HG03558 (cell line): ENCODE data around the gene OR10H5.
"Not testable (repeated sequence)": the region's sequence is repeated elsewhere in the genome, so short reads cannot be mapped to it uniquely, and the experiment has no call there.

Source experiments
- ATAC-seq: cut with Tn5 transposase; IDR thresholded peaks from one replicate; pipeline ENCODE4 v1.9.1; 2021; ENCODE audit warnings: moderate number of reproducible peaks; ENCODE audit not compliant: unreplicated experiment; ENCODE audit errors: extremely low read depth

OR10H5 gene

GRCh38 chr19:15787611-15788155 is at the start of gene OR10H5:
TSS of gene OR10H5 (plus strand) at chr19:15787661. CDS start at chr19:15794049, 6,388 bp downstream.
- no peak for ATAC-seq

GRCh38 chr19:15737722-15738121 is 49.7 kb upstream of the OR10H5 start, which contains the start of gene OR10H3:
TSS of gene OR10H3 (plus strand) at chr19:15737985. CDS start at chr19:15741393, 3,408 bp downstream.
- no peak for ATAC-seq

- no peak for ATAC-seq
These were observed 46.7 kb upstream of the OR10H5 start for GRCh38 chr19:15740785-15741184.

- no peak for ATAC-seq
These were observed 39.2 kb upstream of the OR10H5 start for GRCh38 chr19:15748239-15748638.

- no peak for ATAC-seq
These were observed 29.1 kb upstream of the OR10H5 start for GRCh38 chr19:15758379-15758778.

- ATAC-seq: no peak
These were observed 27.4 kb upstream of the OR10H5 start for GRCh38 chr19:15759962-15760565.

- no peak for ATAC-seq
These were observed 17.9 kb upstream of the OR10H5 start for GRCh38 chr19:15769586-15769985.

- ATAC-seq: not testable (repeated sequence)
These were observed 13.3 kb upstream of the OR10H5 start for GRCh38 chr19:15774159-15774558.

GRCh38 chr19:15775249-15775648 is 12.2 kb upstream of the OR10H5 start:
- ATAC-seq: no peak

- ATAC-seq: no peak
These were observed 11.2 kb upstream of the OR10H5 start for GRCh38 chr19:15776264-15776663.

- ATAC-seq: no peak
These were observed 10.2 kb upstream of the OR10H5 start for GRCh38 chr19:15776991-15777970.

- no peak for ATAC-seq
These were observed 7.5 kb upstream of the OR10H5 start for GRCh38 chr19:15779756-15780476.

GRCh38 chr19:15780610-15781418 is 6.6 kb upstream of the OR10H5 start:
- no peak for ATAC-seq

GRCh38 chr19:15781661-15782060 is 5.8 kb upstream of the OR10H5 start:
- no peak for ATAC-seq

- no peak for ATAC-seq
These were observed 5.2 kb upstream of the OR10H5 start for GRCh38 chr19:15782211-15782610.

- ATAC-seq: not testable (repeated sequence)
These were observed 4.6 kb upstream of the OR10H5 start for GRCh38 chr19:15782896-15783295.

GRCh38 chr19:15788594-15789270 is 1.3 kb downstream of the OR10H5 start:
- no peak for ATAC-seq

- ATAC-seq: no peak
These were observed 2.6 kb downstream of the OR10H5 start for GRCh38 chr19:15790096-15790495.

- not testable (repeated sequence) for ATAC-seq
These were observed 6.8 kb downstream of the OR10H5 start for GRCh38 chr19:15794279-15794678.
